OCI-LY7 (cell line): Measurements from ENCODE around the gene CRYBB1. TPM values are rescaled to one million over a fixed set of nuclear protein-coding genes. Genes with fewer than 3 reads are reported as not detected.

Experiments
- BruUV-seq: library from RNA; stranded (reverse); fragments of 400-500 nt; replicated peaks from 2 replicates; lab custom pipeline; 2021; lab: Mats Ljungman, UMichigan
- CTCF ChIA-PET: fragments of 300-600 bp; sonication (Branson Sonifier 250); formaldehyde crosslinking; loops from one replicate; lab custom pipeline; 2022; ENCODE audit warnings: antibody characterized with exemption; ENCODE audit not compliant: unreplicated experiment; lab: Charles Lee
- POLR2A ChIA-PET: fragments of 300-600 bp; sonication (Branson Sonifier 250); formaldehyde crosslinking; loops from one replicate; lab custom pipeline; 2022; ENCODE audit warnings: antibody characterized with exemption; lab: Charles Lee
- DNase-seq: peaks from one replicate; pipeline ENCODE4 v3.0.0-alpha.2; 2015; ENCODE audit warnings: low spot score
- H2AFZ ChIP-seq: fragments of 200-600 bp; sonication (generic), shearing (Covaris generic); 2 replicates; pipeline ENCODE4 v1.6.1; 2014; ENCODE audit warnings: mild to moderate bottlenecking, antibody characterized with exemption, low read length, moderate library complexity
- H3K27ac ChIP-seq: fragments of 200-600 bp; sonication (generic); 2 replicates; pipeline ENCODE4 v1.5.1; 2014; ENCODE audit warnings: mixed run types, low read depth, mild to moderate bottlenecking, moderate library complexity, low read length, inconsistent platforms; ENCODE audit not compliant: poor library complexity, severe bottlenecking
- H3K36me3 ChIP-seq: fragments of 200-600 bp; sonication (generic); 2 replicates; pipeline ENCODE4 v1.6.1; 2014; ENCODE audit warnings: mild to moderate bottlenecking, antibody characterized with exemption, low read length, moderate library complexity, mixed read lengths; ENCODE audit not compliant: insufficient read depth
- H3K4me1 ChIP-seq: fragments of 200-600 bp; sonication (generic); 2 replicates; pipeline ENCODE4 v1.5.1; 2014; ENCODE audit warnings: mild to moderate bottlenecking, low read length; ENCODE audit not compliant: insufficient read depth, poor library complexity, severe bottlenecking
- H3K4me2 ChIP-seq: fragments of 200-600 bp; sonication (generic); 2 replicates; pipeline ENCODE4 v1.6.1; 2014; ENCODE audit warnings: mild to moderate bottlenecking, low read length
- H3K4me3 ChIP-seq: fragments of 200-600 bp; sonication (generic); 2 replicates; pipeline ENCODE4 v1.5.1; 2014; ENCODE audit warnings: mild to moderate bottlenecking, low read depth, low read length; ENCODE audit not compliant: poor library complexity, severe bottlenecking
- H3K79me2 ChIP-seq: fragments of 200-600 bp; sonication (generic); 2 replicates; pipeline ENCODE4 v1.6.1; 2016; ENCODE audit warnings: low read depth, mild to moderate bottlenecking, low read length, moderate library complexity, mixed read lengths; ENCODE audit not compliant: insufficient read depth
- H3K9me2 ChIP-seq: fragments of 200-600 bp; sonication (generic); 2 replicates; pipeline ENCODE4 v1.6.1; 2016; ENCODE audit warnings: mild to moderate bottlenecking, low read length, mixed read lengths; ENCODE audit not compliant: insufficient read depth
- H3K9me3 ChIP-seq: fragments of 200-600 bp; sonication (generic); 2 replicates; pipeline ENCODE4 v1.6.1; 2014; ENCODE audit warnings: mild to moderate bottlenecking, mixed run types, low read length, mixed read lengths
- H4K20me1 ChIP-seq: fragments of 200-600 bp; sonication (generic); 2 replicates; pipeline ENCODE4 v1.6.1; 2014; ENCODE audit warnings: mild to moderate bottlenecking, antibody characterized with exemption, low read length, moderate library complexity, mixed read lengths; ENCODE audit not compliant: insufficient read depth
- CTCF ChIP-seq: fragments of 200-600 bp; sonication (generic); conservative IDR thresholded peaks from 2 replicates; pipeline ENCODE4 v1.5.1; 2014; ENCODE audit warnings: mild to moderate bottlenecking, antibody characterized with exemption, low read length, moderate library complexity, mixed read lengths
- EZH2phosphoT487 ChIP-seq: fragments of 200-600 bp; sonication (generic); IDR thresholded peaks from 2 replicates; pipeline ENCODE4 v1.6.1; 2018; ENCODE audit warnings: low read depth, borderline replicate concordance, mild to moderate bottlenecking, mixed run types, antibody characterized with exemption, low read length, moderate library complexity, mixed read lengths
- intact Hi-C: fragments of 100-400 bp; cut with micrococcal nuclease; formaldehyde crosslinking; loops from one replicate; pipeline ENCODE4 v1.10.0; 2022; ENCODE audit not compliant: unreplicated experiment
- total RNA-seq, 2 experiments: library from RNA; depleted of rRNA in 1 of 2; stranded (reverse); fragments of >200 nt in 1 of 2; shearing (Covaris generic) in 1 of 2; gene quantifications; 2 replicates each; pipeline ENCODE4 v1.2.3, GENCODE V29; 2014 to 2022

CRYBB1 gene
- total RNA-seq, 2 experiments from 2014 or later = 0.35 TPM; not detected in 1

- intact Hi-C loops = no loop called here
- H4K20me1 ChIP-seq = no peaks in the 10 kb centered on the region
- DNase-seq = no peak
- CTCF ChIA-PET = no interaction called here
- H3K4me1 ChIP-seq = peaks cover 21% of the 10 kb centered on the region
- no peak overlapping the region for H2AFZ ChIP-seq
- no peaks in the 10 kb centered on the region for H3K79me2 ChIP-seq
- no TSS peak for BruUV-seq
- H3K4me2 ChIP-seq = no peak overlapping the region
- TF ChIP-seq CTCF (no peak), EZH2phosphoT487 (no peak)
- H3K27ac ChIP-seq = no peak overlapping the region
- no peak overlapping the region for H3K4me3 ChIP-seq
- no peaks in the 10 kb centered on the region for H3K9me2 ChIP-seq
- no peaks in the 10 kb centered on the region for H3K36me3 ChIP-seq
- no peaks in the 10 kb centered on the region for H3K9me3 ChIP-seq
- POLR2A ChIA-PET = no interaction called here
Observed at GRCh38 chr22:26609287-26609686, 8.5 kb downstream of the CRYBB1 start.

GRCh38 chr22:26608129-26608528, 9.7 kb downstream of the CRYBB1 start:
- no peak for TF ChIP-seq EZH2phosphoT487
- no peak for TF ChIP-seq CTCF
- no peak overlapping the region for H2AFZ ChIP-seq
- TSS peak; percentile 60 for BruUV-seq
- H3K4me3 ChIP-seq = no peak overlapping the region
- ChIA-PET CTCF (no interaction called here), POLR2A (interaction anchor here (0.8 to 1.2 kb wide), 2 partner anchors 16 to 17 kb away, joined by 3 read pairs; no protein-coding TSS in a partner anchor)
- intact Hi-C loops = no loop called here
- H3K9me3 ChIP-seq = no peaks in the 10 kb centered on the region
- no peak overlapping the region for H3K27ac ChIP-seq
- DNase-seq = no peak
- no peaks in the 10 kb centered on the region for H3K79me2 ChIP-seq
- no peaks in the 10 kb centered on the region for H3K36me3 ChIP-seq
- no peaks in the 10 kb centered on the region for H4K20me1 ChIP-seq
- peaks cover 19% of the 10 kb centered on the region for H3K4me1 ChIP-seq
- H3K4me2 ChIP-seq = no peak overlapping the region
- H3K9me2 ChIP-seq = no peaks in the 10 kb centered on the region

- H3K9me3 ChIP-seq = no peaks in the 10 kb centered on the region
- intact Hi-C loops = no loop called here
- H2AFZ ChIP-seq = no peak overlapping the region
- no peaks in the 10 kb centered on the region for H4K20me1 ChIP-seq
- no peaks in the 10 kb centered on the region for H3K9me2 ChIP-seq
- H3K4me1 ChIP-seq = peaks cover 19% of the 10 kb centered on the region
- H3K4me2 ChIP-seq = no peak overlapping the region
- BruUV-seq = no TSS peak
- H3K36me3 ChIP-seq = no peaks in the 10 kb centered on the region
- no peak overlapping the region for H3K27ac ChIP-seq
- DNase-seq = no peak
- ChIA-PET CTCF (interaction anchor here (0.8 kb wide), 1 partner anchor 17 kb away, joined by 3 read pairs; the partner anchor contains the start of gene TPST2), POLR2A (interaction anchor here (0.7 kb wide), 1 partner anchor 180 kb away, joined by 3 read pairs; no protein-coding TSS in a partner anchor)
- no peak for TF ChIP-seq CTCF
- no peak for TF ChIP-seq EZH2phosphoT487
- H3K4me3 ChIP-seq = no peak overlapping the region
- no peaks in the 10 kb centered on the region for H3K79me2 ChIP-seq
Observed at GRCh38 chr22:26606611-26607010, 11.2 kb downstream of the CRYBB1 start.
